AG08395 (cell line): ENCODE measurements around the gene DAAM2.

Source experiments
- DNase-seq: peaks from one replicate; pipeline ENCODE4 v3.0.0; 2012; ENCODE audit warnings: mixed read lengths, low spot score

DAAM2 gene

GRCh38 chr6:39787322-39787721 lies 4.9 kb upstream of the DAAM2 start:
- no peak for DNase-seq

GRCh38 chr6:39790772-39791171 lies 1.4 kb upstream of the DAAM2 start:
- peak; percentile 48 for DNase-seq

- DNase-seq, result no peak
Measured at GRCh38 chr6:39791311-39791710, 865 bp upstream of the DAAM2 start.

- no peak for DNase-seq
Measured at GRCh38 chr6:39792540-39793450, 619 bp downstream of the DAAM2 start.

- no peak for DNase-seq
Measured at GRCh38 chr6:39793516-39793915, 1.3 kb downstream of the DAAM2 start.

GRCh38 chr6:39794231-39794630 lies 2.1 kb downstream of the DAAM2 start:
- no peak for DNase-seq

GRCh38 chr6:39797751-39798150 lies 5.6 kb downstream of the DAAM2 start:
- DNase-seq, result no peak

GRCh38 chr6:39800034-39801032 lies 8.2 kb downstream of the DAAM2 start:
- DNase-seq, result no peak

- no peak for DNase-seq
Measured at GRCh38 chr6:39801456-39802251, 9.5 kb downstream of the DAAM2 start.

- no peak for DNase-seq
Measured at GRCh38 chr6:39803872-39804271, 11.7 kb downstream of the DAAM2 start.

- peak; percentile 71 for DNase-seq
Measured at GRCh38 chr6:39804466-39805065, 12.4 kb downstream of the DAAM2 start.

- no peak for DNase-seq
Measured at GRCh38 chr6:39806278-39806677, 14.1 kb downstream of the DAAM2 start.

GRCh38 chr6:39808346-39808745 lies 16.2 kb downstream of the DAAM2 start:
- DNase-seq, result no peak

GRCh38 chr6:39808964-39809363 lies 16.8 kb downstream of the DAAM2 start:
- no peak for DNase-seq

- no peak for DNase-seq
Measured at GRCh38 chr6:39811835-39812345, 19.7 kb downstream of the DAAM2 start.

- no peak for DNase-seq
Measured at GRCh38 chr6:39812496-39812852, 20.3 kb downstream of the DAAM2 start.

- peak; percentile 83 for DNase-seq
Measured at GRCh38 chr6:39812853-39813533, 20.8 kb downstream of the DAAM2 start.

- no peak for DNase-seq
Measured at GRCh38 chr6:39814236-39814635, 22.1 kb downstream of the DAAM2 start.

GRCh38 chr6:39815356-39815755 lies 23.2 kb downstream of the DAAM2 start:
- DNase-seq, result no peak

- no peak for DNase-seq
Measured at GRCh38 chr6:39816747-39817146, 24.6 kb downstream of the DAAM2 start.

- peak; percentile 53 for DNase-seq
Measured at GRCh38 chr6:39818695-39819094, 26.5 kb downstream of the DAAM2 start.
